PFSK-1 (cell line): Measurements from ENCODE around the gene NKAIN2.

ENCODE experiments used
- FOXP2 ChIP-seq: optimal IDR thresholded peaks from 2 replicates; pipeline ENCODE3; 2011; ENCODE audit warnings: borderline replicate concordance, control low read depth, inconsistent platforms; ENCODE audit not compliant: insufficient read depth; ENCODE audit errors: extremely low read length, extremely low read depth
- POLR2AphosphoS5 ChIP-seq: IDR thresholded peaks from 2 replicates; pipeline ENCODE4 v1.6.1; 2012; ENCODE audit warnings: low read depth, mild to moderate bottlenecking, control low read depth, low read length, moderate library complexity
- REST ChIP-seq, 2 experiments: IDR thresholded peaks; 2 replicates each; pipeline versions ENCODE4 v1.6.1 to v1.8.0; 2011 to 2012; ENCODE audit warnings: low read depth in 2 of 2, low read length in 2 of 2, control low read depth in 1 of 2, inconsistent platforms in 1 of 2, mild to moderate bottlenecking in 1 of 2, moderate library complexity in 1 of 2; ENCODE audit not compliant: insufficient read depth in 1 of 2
- SIN3A ChIP-seq: IDR thresholded peaks from 2 replicates; pipeline ENCODE4 v1.6.1; 2012; ENCODE audit warnings: mild to moderate bottlenecking, low read length, moderate library complexity, borderline replicate concordance; ENCODE audit not compliant: insufficient read depth
- TAF1 ChIP-seq: IDR thresholded peaks from 2 replicates; pipeline ENCODE4 v1.6.1; 2012; ENCODE audit warnings: low read length, control low read depth, borderline replicate concordance; ENCODE audit not compliant: insufficient read depth

The NKAIN2 gene

GRCh38 chr6:124190256-124190655 is 386.6 kb downstream of the NKAIN2 start:
- TF ChIP-seq REST (IDR thresholded peaks at IDR 0.05; ENCODE audit: insufficient read depth in 1 of 2, low read depth in 2 of 2, low read length in 2 of 2) (no peak), TAF1 (no peak), SIN3A (no peak), POLR2AphosphoS5 (no peak), FOXP2 (no peak)

- no peak for TF ChIP-seq SIN3A
- TF ChIP-seq REST (IDR thresholded peaks at IDR 0.05; ENCODE audit: insufficient read depth in 1 of 2, low read depth in 2 of 2, low read length in 2 of 2), result no peak
- no peak for TF ChIP-seq POLR2AphosphoS5
- TF ChIP-seq TAF1, result no peak
- no peak for TF ChIP-seq FOXP2
Measured at GRCh38 chr6:124193132-124193531, 389.5 kb downstream of the NKAIN2 start.

GRCh38 chr6:124197148-124197547 is 393.5 kb downstream of the NKAIN2 start:
- TF ChIP-seq SIN3A (no peak), TAF1 (no peak), FOXP2 (no peak), REST (IDR thresholded peaks at IDR 0.05; ENCODE audit: insufficient read depth in 1 of 2, low read depth in 2 of 2, low read length in 2 of 2) (no peak), POLR2AphosphoS5 (no peak)

GRCh38 chr6:124199286-124199685 is 395.6 kb downstream of the NKAIN2 start:
- TF ChIP-seq REST (IDR thresholded peaks at IDR 0.05; ENCODE audit: insufficient read depth in 1 of 2, low read depth in 2 of 2, low read length in 2 of 2) (no peak), FOXP2 (no peak), TAF1 (no peak), POLR2AphosphoS5 (no peak), SIN3A (no peak)

- TF ChIP-seq TAF1 (no peak), REST (IDR thresholded peaks at IDR 0.05; ENCODE audit: insufficient read depth in 1 of 2, low read depth in 2 of 2, low read length in 2 of 2) (no peak), POLR2AphosphoS5 (no peak), SIN3A (no peak), FOXP2 (no peak)
Measured at GRCh38 chr6:124200661-124201060, 397.0 kb downstream of the NKAIN2 start.
